Liver (tissue), 3 donors: Measurements from ENCODE around the gene DARS1.

Experiments
- ATF3 ChIP-seq: IDR thresholded peaks from 2 replicates; pipeline ENCODE4 v1.6.1; 2016; ENCODE audit warnings: antibody characterized with exemption
- CTCF ChIP-seq: fragments of 150-350 bp; IDR thresholded peaks from 2 replicates; pipeline ENCODE4 v1.5.1; 2017; ENCODE audit warnings: improper control_type of control experiment, low read depth, low read length; ENCODE audit not compliant: missing input control
- HNF4G ChIP-seq: IDR thresholded peaks from 2 replicates; pipeline ENCODE4 v1.6.1; 2016; ENCODE audit warnings: antibody characterized with exemption
- JUND ChIP-seq, 2 donors: IDR thresholded peaks; 2 replicates each; pipeline ENCODE4 v1.6.1; 2016; ENCODE audit warnings: antibody characterized with exemption in 2 of 2
- MAX ChIP-seq: IDR thresholded peaks from 2 replicates; pipeline ENCODE4 v1.6.1; 2016; ENCODE audit warnings: antibody characterized with exemption
- SP1 ChIP-seq: IDR thresholded peaks from 2 replicates; pipeline ENCODE4 v1.6.1; 2018; ENCODE audit warnings: antibody characterized with exemption, mild to moderate bottlenecking
- YY1 ChIP-seq: IDR thresholded peaks from 2 replicates; pipeline ENCODE4 v1.6.1; 2016; ENCODE audit warnings: antibody characterized with exemption, mild to moderate bottlenecking
- donor health status: healthy.
- donor health status: healthy.

GRCh38 chr2:136017786-136018185 lies 32.4 kb upstream of the DARS1 start:
- TF ChIP-seq CTCF, result no peak
- no peak for TF ChIP-seq YY1
- no peak for TF ChIP-seq MAX
- TF ChIP-seq ATF3, result no peak
- no peak for TF ChIP-seq SP1
- TF ChIP-seq JUND (IDR thresholded peaks at IDR 0.05), result no peak
- no peak for TF ChIP-seq HNF4G
